Measurements from ENCODE around the gene GATA5.

DNA sequence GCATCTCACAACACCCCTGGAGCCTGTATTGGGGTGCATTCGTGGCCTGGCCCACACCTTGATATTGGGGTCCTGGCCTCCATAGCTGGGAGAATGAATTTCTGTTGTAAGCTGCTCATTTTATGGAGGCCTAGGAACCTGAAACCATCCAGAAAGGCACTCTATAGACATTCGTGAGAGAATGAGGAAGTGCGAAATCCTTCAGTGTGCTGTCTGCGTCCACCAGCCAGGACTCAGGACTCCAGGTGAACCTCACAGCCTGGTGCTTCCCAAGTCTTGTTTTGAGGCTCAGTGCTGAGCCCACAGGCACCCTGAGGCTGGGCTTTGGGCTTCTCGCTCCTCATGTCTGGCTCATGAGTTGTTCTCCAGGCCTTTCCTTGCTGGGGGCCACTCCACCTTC, 36.6 kb downstream of the GATA5 start:
- TF ChIP-seq CHD2 (IDR thresholded peaks at IDR 0.05; ENCODE audit: borderline replicate concordance, low read depth, low read length), result no peak
- no peak for TF ChIP-seq JUND (IDR thresholded peaks at IDR 0.05; ENCODE audit: low read depth, low read length)
- TF ChIP-seq EGR1 (IDR thresholded peaks at IDR 0.05; ENCODE audit: borderline replicate concordance in 1 of 2, low read depth in 2 of 2, low read length in 2 of 2), result no peak
- TF ChIP-seq RUNX3 (IDR thresholded peaks at IDR 0.05; ENCODE audit: low read length), result no peak
- no peak for TF ChIP-seq NRF1 (conservative IDR thresholded peaks at IDR 0.05; ENCODE audit: low read depth, low read length)
- TF ChIP-seq, protein P1, sequence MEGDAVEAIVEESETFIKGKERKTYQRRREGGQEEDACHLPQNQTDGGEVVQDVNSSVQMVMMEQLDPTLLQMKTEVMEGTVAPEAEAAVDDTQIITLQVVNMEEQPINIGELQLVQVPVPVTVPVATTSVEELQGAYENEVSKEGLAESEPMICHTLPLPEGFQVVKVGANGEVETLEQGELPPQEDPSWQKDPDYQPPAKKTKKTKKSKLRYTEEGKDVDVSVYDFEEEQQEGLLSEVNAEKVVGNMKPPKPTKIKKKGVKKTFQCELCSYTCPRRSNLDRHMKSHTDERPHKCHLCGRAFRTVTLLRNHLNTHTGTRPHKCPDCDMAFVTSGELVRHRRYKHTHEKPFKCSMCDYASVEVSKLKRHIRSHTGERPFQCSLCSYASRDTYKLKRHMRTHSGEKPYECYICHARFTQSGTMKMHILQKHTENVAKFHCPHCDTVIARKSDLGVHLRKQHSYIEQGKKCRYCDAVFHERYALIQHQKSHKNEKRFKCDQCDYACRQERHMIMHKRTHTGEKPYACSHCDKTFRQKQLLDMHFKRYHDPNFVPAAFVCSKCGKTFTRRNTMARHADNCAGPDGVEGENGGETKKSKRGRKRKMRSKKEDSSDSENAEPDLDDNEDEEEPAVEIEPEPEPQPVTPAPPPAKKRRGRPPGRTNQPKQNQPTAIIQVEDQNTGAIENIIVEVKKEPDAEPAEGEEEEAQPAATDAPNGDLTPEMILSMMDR (IDR thresholded peaks at IDR 0.05 in 2 of 3, conservative IDR thresholded peaks at IDR 0.05 in 1 of 3; ENCODE audit: control insufficient read depth in 2 of 3, extremely low read depth in 1 of 3, insufficient read depth in 1 of 3, low read depth in 3 of 3, low read length in 3 of 3), result no peak
- TF ChIP-seq FOS (IDR thresholded peaks at IDR 0.05; ENCODE audit: borderline replicate concordance, extremely low read depth, insufficient read length), result no peak
- no peak for TF ChIP-seq NFYB (IDR thresholded peaks at IDR 0.05; ENCODE audit: insufficient read depth, low read depth, low read length)
